Activated CD8-positive, alpha-beta T cell treated with anti-CD3 and anti-CD28 coated beads for 36 hours (primary cell): ENCODE measurements around the gene TULP1. TPM values are rescaled to one million over a fixed set of nuclear protein-coding genes. Genes with fewer than 3 reads are reported as not detected.

Experiments used
- ATAC-seq: fragments of 200-7000 bp; cut with Tn5 transposase; one replicate; pipeline ENCODE4 v1.10.0; 2021; ENCODE audit warnings: mild to moderate bottlenecking, moderate library complexity
- CTCF ChIA-PET: fragments of 350-600 bp; sonication (Branson Sonifier 250); formaldehyde crosslinking; loops from one replicate; lab custom pipeline; 2021; ENCODE audit warnings: antibody characterized with exemption; lab: Charles Lee
- POLR2A ChIA-PET: fragments of 350-600 bp; sonication (Branson Sonifier 250); formaldehyde crosslinking; loops from one replicate; lab custom pipeline; 2021; ENCODE audit warnings: antibody characterized with exemption; lab: Charles Lee
- DNase-seq: peaks from one replicate; pipeline ENCODE4 v3.0.0-alpha.2; 2020
- H3K27ac Mint-ChIP-seq: one replicate; pipeline ENCODE4 v1.8.0; 2021; ENCODE audit warnings: mild to moderate bottlenecking, mixed read lengths
- H3K27me3 Mint-ChIP-seq: one replicate; pipeline ENCODE4 v1.8.0; 2021; ENCODE audit warnings: mixed read lengths
- H3K36me3 Mint-ChIP-seq: one replicate; pipeline ENCODE4 v1.8.0; 2021; ENCODE audit warnings: low read depth, mixed read lengths
- H3K4me1 Mint-ChIP-seq: one replicate; pipeline ENCODE4 v1.8.0; 2021; ENCODE audit warnings: low read depth, mixed read lengths
- H3K4me3 Mint-ChIP-seq: one replicate; pipeline ENCODE4 v1.8.0; 2021; ENCODE audit warnings: mild to moderate bottlenecking, moderate library complexity, mixed read lengths
- H3K9me3 Mint-ChIP-seq: one replicate; pipeline ENCODE4 v1.8.0; 2021; ENCODE audit warnings: mixed read lengths
- intact Hi-C: fragments of 100-400 bp; cut with micrococcal nuclease; formaldehyde crosslinking; loops from one replicate; pipeline ENCODE4 v1.10.0; 2022
- total RNA-seq, 2 experiments: library from RNA; stranded (reverse); gene quantifications; one replicate each; pipeline ENCODE4 v1.2.3, GENCODE V29; 2021
- TF ChIP-seq, protein P1 (sequence below): fragments of 200-600 bp; IDR thresholded peaks from one replicate; pipeline ENCODE4 v1.8.0; 2022; ENCODE audit warnings: antibody characterized with exemption, mild to moderate bottlenecking

The TULP1 gene
- total RNA-seq, 2 experiments from 2014 or later, result not detected

DNA sequence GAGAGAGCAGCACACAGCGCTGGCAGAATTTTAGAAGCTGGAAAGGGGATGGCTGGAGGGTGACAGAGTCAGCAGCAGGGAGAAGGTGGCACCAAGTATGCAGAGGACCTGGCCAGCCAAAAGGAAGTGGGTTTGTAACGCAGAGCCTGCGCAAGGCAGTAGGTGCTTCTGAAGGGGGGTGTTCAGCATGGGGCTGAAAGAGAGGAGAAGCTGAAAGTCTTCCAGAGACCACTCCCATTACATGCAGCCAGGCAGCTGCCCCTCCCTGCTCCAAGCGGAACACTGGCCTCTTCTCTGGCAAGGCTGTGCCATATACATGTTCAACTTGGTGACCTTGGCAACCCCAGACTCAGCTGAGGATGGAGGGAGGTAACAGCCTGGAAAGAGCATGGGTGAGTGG lies 42.1 kb upstream of the TULP1 start:
- H3K36me3 Mint-ChIP-seq, result peaks cover 3% of the 10 kb centered on the region
- no peak overlapping the region for H3K4me3 Mint-ChIP-seq
- CTCF ChIA-PET, result interaction anchor here (1.0 to 6.3 kb wide), 4 partner anchors 13 to 182 kb away, joined by 5 to 91 read pairs (median 22); partner anchors contain the start of gene ARMC12
- POLR2A ChIA-PET, result no interaction called here
- intact Hi-C loops, result no loop called here
- H3K9me3 Mint-ChIP-seq, result peaks cover 6% of the 10 kb centered on the region
- TF ChIP-seq, protein P1, sequence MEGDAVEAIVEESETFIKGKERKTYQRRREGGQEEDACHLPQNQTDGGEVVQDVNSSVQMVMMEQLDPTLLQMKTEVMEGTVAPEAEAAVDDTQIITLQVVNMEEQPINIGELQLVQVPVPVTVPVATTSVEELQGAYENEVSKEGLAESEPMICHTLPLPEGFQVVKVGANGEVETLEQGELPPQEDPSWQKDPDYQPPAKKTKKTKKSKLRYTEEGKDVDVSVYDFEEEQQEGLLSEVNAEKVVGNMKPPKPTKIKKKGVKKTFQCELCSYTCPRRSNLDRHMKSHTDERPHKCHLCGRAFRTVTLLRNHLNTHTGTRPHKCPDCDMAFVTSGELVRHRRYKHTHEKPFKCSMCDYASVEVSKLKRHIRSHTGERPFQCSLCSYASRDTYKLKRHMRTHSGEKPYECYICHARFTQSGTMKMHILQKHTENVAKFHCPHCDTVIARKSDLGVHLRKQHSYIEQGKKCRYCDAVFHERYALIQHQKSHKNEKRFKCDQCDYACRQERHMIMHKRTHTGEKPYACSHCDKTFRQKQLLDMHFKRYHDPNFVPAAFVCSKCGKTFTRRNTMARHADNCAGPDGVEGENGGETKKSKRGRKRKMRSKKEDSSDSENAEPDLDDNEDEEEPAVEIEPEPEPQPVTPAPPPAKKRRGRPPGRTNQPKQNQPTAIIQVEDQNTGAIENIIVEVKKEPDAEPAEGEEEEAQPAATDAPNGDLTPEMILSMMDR, result no peak
- DNase-seq (no peak), ATAC-seq (no peak)
- H3K4me1 Mint-ChIP-seq, result peaks cover 4% of the 10 kb centered on the region
- H3K27ac Mint-ChIP-seq, result no peak overlapping the region
- H3K27me3 Mint-ChIP-seq, result no peaks in the 10 kb centered on the region

DNA sequence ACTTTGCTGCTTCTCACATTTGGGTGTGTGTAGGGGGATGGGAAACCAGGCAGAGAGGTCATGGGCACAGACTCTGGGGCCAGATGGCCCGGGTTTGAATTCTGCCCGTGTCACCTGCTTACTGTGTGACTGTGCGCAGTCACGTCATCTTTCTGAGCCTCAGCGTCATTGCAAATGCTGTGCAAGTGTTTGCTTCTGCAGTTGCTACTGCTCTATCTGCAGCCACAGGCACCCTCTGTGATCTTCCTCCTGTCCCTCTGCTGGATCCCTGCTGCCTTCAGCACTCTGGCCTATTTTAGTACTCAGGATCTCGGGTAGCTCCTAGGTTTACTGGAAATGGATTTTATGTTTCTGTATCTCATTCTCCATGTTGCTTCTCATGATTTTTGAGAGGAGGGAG lies 40.6 kb upstream of the TULP1 start:
- Mint-ChIP-seq H3K27ac (no peak overlapping the region), H3K36me3 (peaks cover 3% of the 10 kb centered on the region), H3K27me3 (no peaks in the 10 kb centered on the region), H3K4me3 (no peak overlapping the region), H3K4me1 (peaks cover 4% of the 10 kb centered on the region), H3K9me3 (peaks cover 9% of the 10 kb centered on the region)
- ChIA-PET CTCF (interaction anchor here (0.8 to 6.3 kb wide), 14 partner anchors 10 to 241 kb away, joined by 3 to 91 read pairs (median 8); partner anchors contain the start of genes ARMC12 and TEAD3), POLR2A (no interaction called here)
- no peak for DNase-seq
- TF ChIP-seq, protein P1, result no peak
- no peak for ATAC-seq
- intact Hi-C loops, result no loop called here

DNA sequence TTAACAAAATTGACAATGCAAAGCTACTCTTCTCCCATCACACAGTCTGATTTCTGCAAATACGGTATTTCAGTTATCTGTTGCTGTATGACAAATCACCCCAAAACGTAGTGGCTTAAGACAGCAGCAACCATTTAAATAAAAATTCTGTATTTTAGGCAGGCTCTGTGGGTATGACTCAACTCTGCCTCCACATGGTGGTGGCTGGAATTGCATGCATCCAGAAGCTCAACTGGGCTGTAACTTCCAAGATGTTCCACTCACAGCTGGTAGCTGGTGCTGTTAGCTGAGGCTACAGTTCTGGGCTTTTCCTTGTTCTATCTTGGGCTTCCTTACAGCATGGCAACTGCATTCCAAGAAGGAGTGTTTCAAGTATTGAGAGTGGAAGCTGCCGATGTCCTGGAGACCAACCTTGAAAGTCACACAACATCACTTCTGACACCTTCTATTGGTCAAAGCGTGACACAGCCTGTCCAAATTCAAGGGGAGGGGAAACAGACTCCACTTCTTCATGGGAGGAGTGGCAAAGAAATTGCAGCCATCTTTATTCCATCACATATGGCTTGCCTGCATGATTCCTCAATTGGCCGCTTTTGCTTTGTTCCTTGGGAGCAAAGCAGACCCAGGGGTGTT lies 39.7 kb upstream of the TULP1 start:
- Mint-ChIP-seq H3K9me3 (peaks cover 9% of the 10 kb centered on the region), H3K36me3 (peaks cover 3% of the 10 kb centered on the region), H3K4me1 (peaks cover 4% of the 10 kb centered on the region), H3K4me3 (no peak overlapping the region), H3K27ac (no peak overlapping the region), H3K27me3 (no peaks in the 10 kb centered on the region)
- DNase-seq (peak; percentile 82), ATAC-seq (peak; percentile 88)
- ChIA-PET POLR2A (interaction anchor here (0.5 to 1.4 kb wide), 4 partner anchors 11 to 105 kb away, joined by 3 to 6 read pairs (median 4); no protein-coding TSS in a partner anchor), CTCF (interaction anchor here (0.6 to 6.3 kb wide), 39 partner anchors 10 to 257 kb away, joined by 3 to 91 read pairs (median 4); partner anchors contain the start of genes ARMC12 and TEAD3)
- intact Hi-C loops, result no loop called here
- TF ChIP-seq, protein P1, result peak; percentile 94

DNA sequence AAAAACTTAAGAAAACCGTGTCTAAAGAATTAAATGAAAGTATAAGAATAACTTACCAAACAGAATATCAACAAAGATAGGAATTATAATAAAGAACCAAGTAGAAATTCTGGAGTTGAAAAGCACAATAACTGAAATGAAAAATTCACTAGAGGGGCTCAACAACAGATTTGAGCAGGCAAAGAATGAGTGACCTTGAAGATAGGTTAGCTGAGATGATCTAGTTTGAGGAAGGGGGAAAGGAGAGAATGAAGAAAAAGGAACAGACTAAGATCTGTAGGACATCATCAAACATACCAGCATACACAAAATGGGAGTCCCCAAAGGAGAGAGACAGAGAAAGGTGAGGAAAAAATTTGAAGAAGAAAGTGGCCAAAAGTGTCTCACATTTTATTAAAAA lies 37.7 kb upstream of the TULP1 start:
- POLR2A ChIA-PET, result no interaction called here
- Mint-ChIP-seq H3K4me3 (no peak overlapping the region), H3K4me1 (peaks cover 4% of the 10 kb centered on the region)

More for the DNA sequence above, 37.7 kb upstream of the TULP1 start:
- Mint-ChIP-seq H3K27me3 (no peaks in the 10 kb centered on the region), H3K27ac (no peak overlapping the region), H3K36me3 (peaks cover 3% of the 10 kb centered on the region), H3K9me3 (peaks cover 9% of the 10 kb centered on the region)
- CTCF ChIA-PET, result interaction anchor here (0.7 to 6.3 kb wide), 5 partner anchors 24 to 410 kb away, joined by 3 to 91 read pairs (median 18); partner anchors contain the start of gene ARMC12
- DNase-seq (no peak), ATAC-seq (no peak)
- intact Hi-C loops, result no loop called here
- TF ChIP-seq, protein P1, result no peak
